GM12878 (cell line): Measurements from ENCODE around the gene SMIM9. TPM values are rescaled to one million over a fixed set of nuclear protein-coding genes. Genes with fewer than 3 reads are reported as not detected.

ENCODE experiments used
- ATAC-seq: fragments of 200-7000 bp; cut with Tn5 transposase; 3 replicates; pipeline ENCODE4 v1.9.1; 2020; ENCODE audit warnings: mild to moderate bottlenecking, moderate library complexity
- BruUV-seq: library from RNA; stranded (reverse); fragments of 400-500 nt; replicated peaks from 2 replicates; lab custom pipeline; 2021; lab: Mats Ljungman, UMichigan
- CTCF ChIA-PET: fragments of 300-600 bp; sonication (Branson Sonifier 250); formaldehyde crosslinking; extraction: SDS; loops from one replicate; lab custom pipeline; 2021; ENCODE audit warnings: inconsistent platforms; lab: Yijun Ruan, JAX
- POLR2A ChIA-PET: fragments of 350-600 bp; formaldehyde crosslinking; extraction: SDS; loops from one replicate; lab custom pipeline; 2021; ENCODE audit warnings: inconsistent platforms; lab: Charles Lee
- RAD21 ChIA-PET: fragments of 300-600 bp; sonication (Branson Sonifier 250); formaldehyde crosslinking; loops from one replicate; lab custom pipeline; 2023; ENCODE audit warnings: antibody characterized with exemption; ENCODE audit not compliant: unreplicated experiment; lab: Charles Lee
- SMC1A ChIA-PET: fragments of 300-600 bp; sonication (Branson Sonifier 250); formaldehyde crosslinking; loops from one replicate; lab custom pipeline; 2023; ENCODE audit not compliant: unreplicated experiment, uncharacterized antibody; lab: Charles Lee
- DNase-seq: peaks from one replicate; pipeline ENCODE4 v3.0.0-alpha.2; 2011; ENCODE audit warnings: low read depth, low spot score
- FAIRE-seq: peaks from 3 replicates; lab custom pipeline; 2011; peaks lifted over from hg19 to GRCh38; lab: Jason Lieb, UNC
- H2AFZ ChIP-seq: 2 replicates; pipeline ENCODE4 v1.6.0; 2011; ENCODE audit warnings: low read depth, low read length, control low read depth; ENCODE audit not compliant: control insufficient read depth
- H3K27ac ChIP-seq: 2 replicates; pipeline ENCODE4 v1.5.1; 2011; ENCODE audit warnings: control low read depth; ENCODE audit not compliant: control insufficient read depth, insufficient read depth
- H3K27me3 ChIP-seq, 2 experiments: replicated peaks in 1 of 2; 2 replicates each; pipeline versions ENCODE4 v1.6.0 to v1.6.1; 2011; ENCODE audit warnings: low read length in 1 of 2; ENCODE audit not compliant: control insufficient read depth in 2 of 2, insufficient read depth in 2 of 2
- H3K36me3 ChIP-seq, 2 experiments: 2 replicates each; pipeline ENCODE4 v1.5.1; 2011; ENCODE audit warnings: low read length in 1 of 2; ENCODE audit not compliant: control insufficient read depth in 2 of 2, insufficient read depth in 2 of 2
- H3K4me1 ChIP-seq: 2 replicates; pipeline ENCODE4 v1.6.1; 2011; ENCODE audit warnings: mild to moderate bottlenecking, low read length, moderate library complexity, mixed read lengths; ENCODE audit not compliant: control insufficient read depth, insufficient read depth
- H3K4me2 ChIP-seq: 2 replicates; pipeline ENCODE4 v1.6.0; 2011; ENCODE audit warnings: control low read depth; ENCODE audit not compliant: control insufficient read depth, insufficient read depth
- H3K4me3 ChIP-seq: fragments of 200-600 bp; sonication (generic); 2 replicates; pipeline ENCODE4 v1.5.1; 2016
- H3K79me2 ChIP-seq: 2 replicates; pipeline ENCODE4 v1.6.0; 2011; ENCODE audit warnings: low read length; ENCODE audit not compliant: control insufficient read depth, insufficient read depth
- H3K9ac ChIP-seq: 2 replicates; pipeline ENCODE4 v1.8.0; 2011; ENCODE audit warnings: low read length, control low read depth, mixed read lengths; ENCODE audit not compliant: control insufficient read depth, insufficient read depth
- H3K9me3 ChIP-seq: replicated peaks from 3 replicates; pipeline ENCODE4 v1.5.1; 2011; ENCODE audit warnings: mild to moderate bottlenecking, low read length; ENCODE audit not compliant: control insufficient read depth, insufficient read depth
- H4K20me1 ChIP-seq: 2 replicates; pipeline ENCODE4 v1.6.0; 2011; ENCODE audit not compliant: control insufficient read depth, insufficient read depth
- CBFB ChIP-seq: IDR thresholded peaks from 2 replicates; pipeline ENCODE4 v1.6.1; 2016; ENCODE audit warnings: antibody characterized with exemption, low read depth
- MEF2B ChIP-seq: fragments of 450-650 bp; IDR thresholded peaks from 2 replicates; pipeline ENCODE4 v1.6.1; 2018; ENCODE audit warnings: mild to moderate bottlenecking, moderate library complexity; ENCODE audit not compliant: partially characterized antibody, poor library complexity, severe bottlenecking
- MTA3 ChIP-seq: IDR thresholded peaks from 2 replicates; pipeline ENCODE4 v1.6.1; 2012; ENCODE audit warnings: low read length, inconsistent platforms, borderline replicate concordance
- POU2F2 ChIP-seq: IDR thresholded peaks from 3 replicates; pipeline ENCODE4 v1.6.1; 2011; ENCODE audit warnings: low read depth, mild to moderate bottlenecking, low read length, borderline replicate concordance
- SMAD1 ChIP-seq: fragments of 450-650 bp; IDR thresholded peaks from 2 replicates; pipeline ENCODE4 v1.6.1; 2018; ENCODE audit warnings: mild to moderate bottlenecking, low read depth; ENCODE audit not compliant: partially characterized antibody
- SMARCA5 ChIP-seq: fragments of 450-650 bp; IDR thresholded peaks from 2 replicates; pipeline ENCODE4 v1.6.1; 2017; ENCODE audit warnings: mild to moderate bottlenecking
- STAT1 ChIP-seq: fragments of 450-650 bp; conservative IDR thresholded peaks from 2 replicates; pipeline ENCODE4 v1.6.1; 2014; ENCODE audit warnings: antibody characterized with exemption, mild to moderate bottlenecking
- WGBS: methylation state at CpG from one replicate; pipeline ENCODE4 v1.1.6; 2016; ENCODE audit warnings: low lambda C conversion rate; ENCODE audit not compliant: insufficient replicate concordance, insufficient coverage; ENCODE audit errors: missing lambda C conversion rate; 5-methylcytosine and 5-hydroxymethylcytosine counted together
- in situ Hi-C: fragments of 300-500 bp; cut with MboI; formaldehyde crosslinking; loops from 9 replicates; pipeline ENCODE4 v1.14.3; 2018; ENCODE audit warnings: mixed read lengths
- intact Hi-C: fragments of 100-400 bp; cut with micrococcal nuclease; formaldehyde crosslinking; loops from one replicate; pipeline ENCODE4 v1.14.2; 2022; ENCODE audit not compliant: unreplicated experiment
- polyA plus RNA-seq, 11 experiments: library from polyadenylated mRNA; depleted of rRNA in 4 of 11; unstranded in 6 of 11; stranded (reverse) in 5 of 11; fragments of >200 nt; fragmentation: Nextera tagmentation in 4 of 11; fragmentation: Illumina TruSeq in 1 of 11; extraction: Ambion mirVana in 4 of 11; extraction: Trizol in 1 of 11; gene quantifications; 1 replicate in 1 of 11; 2 replicates in 10 of 11; pipeline versions ENCODE4 v1.2.1 to v1.2.3, GENCODE V29; 2011 to 2016; ENCODE audit warnings: inconsistent platforms in 2 of 11, missing spikeins in 2 of 11, low read depth in 1 of 11
- total RNA-seq, 4 experiments: library from RNA; depleted of rRNA in 3 of 4; stranded (reverse); fragments of >200 nt in 3 of 4; fragmentation: Illumina TruSeq in 1 of 4; extraction: Trizol in 1 of 4; gene quantifications; 2 replicates each; pipeline versions ENCODE4 v1.2.1 to v1.2.3, GENCODE V29; 2013 to 2021
- TF ChIP-seq, protein P1 (sequence below): fragments of 450-650 bp; formaldehyde crosslinking; IDR thresholded peaks from 2 replicates; pipeline ENCODE4 v1.5.0; 2022; ENCODE audit warnings: mild to moderate bottlenecking, missing genetic modification characterization
- TF ChIP-seq, protein P2 (sequence below): fragments of 450-650 bp; IDR thresholded peaks from 2 replicates; pipeline ENCODE4 v1.6.1; 2016; ENCODE audit warnings: mild to moderate bottlenecking
- TF ChIP-seq, protein P3 (sequence below): fragments of 450-650 bp; formaldehyde crosslinking; IDR thresholded peaks from 2 replicates; pipeline ENCODE4 v1.4.0; 2020; ENCODE audit warnings: mild to moderate bottlenecking, moderate library complexity

SMIM9 gene
- total and polyA plus RNA-seq, 10 of the 15 experiments (the other 5 are each of a cell fraction or from before 2014, with no cell fraction given) = not detected

DNA sequence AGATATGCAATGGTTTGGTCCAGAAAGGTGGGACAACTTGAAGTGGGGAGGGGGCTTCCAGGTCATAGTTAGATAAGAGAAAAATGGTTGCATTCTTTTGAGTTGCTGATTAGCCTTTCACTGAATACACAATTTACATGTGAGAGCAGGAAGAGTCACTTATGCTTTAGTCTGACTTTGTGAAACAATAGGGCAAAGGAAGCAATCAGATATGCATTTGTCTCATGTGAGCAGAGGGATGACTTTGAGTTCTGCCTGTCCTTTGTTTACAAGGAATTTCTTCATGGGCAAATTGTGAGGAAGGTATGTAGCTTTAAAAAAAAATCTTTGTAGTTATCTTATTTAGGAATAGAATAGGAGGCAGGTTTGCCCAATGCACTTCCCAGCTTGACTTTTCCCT lies 12.9 kb downstream of the SMIM9 start (continued):
- TF ChIP-seq, protein P1, sequence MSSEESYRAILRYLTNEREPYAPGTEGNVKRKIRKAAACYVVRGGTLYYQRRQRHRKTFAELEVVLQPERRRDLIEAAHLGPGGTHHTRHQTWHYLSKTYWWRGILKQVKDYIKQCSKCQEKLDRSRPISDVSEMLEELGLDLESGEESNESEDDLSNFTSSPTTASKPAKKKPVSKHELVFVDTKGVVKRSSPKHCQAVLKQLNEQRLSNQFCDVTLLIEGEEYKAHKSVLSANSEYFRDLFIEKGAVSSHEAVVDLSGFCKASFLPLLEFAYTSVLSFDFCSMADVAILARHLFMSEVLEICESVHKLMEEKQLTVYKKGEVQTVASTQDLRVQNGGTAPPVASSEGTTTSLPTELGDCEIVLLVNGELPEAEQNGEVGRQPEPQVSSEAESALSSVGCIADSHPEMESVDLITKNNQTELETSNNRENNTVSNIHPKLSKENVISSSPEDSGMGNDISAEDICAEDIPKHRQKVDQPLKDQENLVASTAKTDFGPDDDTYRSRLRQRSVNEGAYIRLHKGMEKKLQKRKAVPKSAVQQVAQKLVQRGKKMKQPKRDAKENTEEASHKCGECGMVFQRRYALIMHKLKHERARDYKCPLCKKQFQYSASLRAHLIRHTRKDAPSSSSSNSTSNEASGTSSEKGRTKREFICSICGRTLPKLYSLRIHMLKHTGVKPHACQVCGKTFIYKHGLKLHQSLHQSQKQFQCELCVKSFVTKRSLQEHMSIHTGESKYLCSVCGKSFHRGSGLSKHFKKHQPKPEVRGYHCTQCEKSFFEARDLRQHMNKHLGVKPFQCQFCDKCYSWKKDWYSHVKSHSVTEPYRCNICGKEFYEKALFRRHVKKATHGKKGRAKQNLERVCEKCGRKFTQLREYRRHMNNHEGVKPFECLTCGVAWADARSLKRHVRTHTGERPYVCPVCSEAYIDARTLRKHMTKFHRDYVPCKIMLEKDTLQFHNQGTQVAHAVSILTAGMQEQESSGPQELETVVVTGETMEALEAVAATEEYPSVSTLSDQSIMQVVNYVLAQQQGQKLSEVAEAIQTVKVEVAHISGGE (CRISPR knock-in tag) = no peak
- TF ChIP-seq STAT1 (no peak), MTA3 (no peak), CBFB (no peak), MEF2B (no peak), SMAD1 (no peak), SMARCA5 (no peak)

DNA sequence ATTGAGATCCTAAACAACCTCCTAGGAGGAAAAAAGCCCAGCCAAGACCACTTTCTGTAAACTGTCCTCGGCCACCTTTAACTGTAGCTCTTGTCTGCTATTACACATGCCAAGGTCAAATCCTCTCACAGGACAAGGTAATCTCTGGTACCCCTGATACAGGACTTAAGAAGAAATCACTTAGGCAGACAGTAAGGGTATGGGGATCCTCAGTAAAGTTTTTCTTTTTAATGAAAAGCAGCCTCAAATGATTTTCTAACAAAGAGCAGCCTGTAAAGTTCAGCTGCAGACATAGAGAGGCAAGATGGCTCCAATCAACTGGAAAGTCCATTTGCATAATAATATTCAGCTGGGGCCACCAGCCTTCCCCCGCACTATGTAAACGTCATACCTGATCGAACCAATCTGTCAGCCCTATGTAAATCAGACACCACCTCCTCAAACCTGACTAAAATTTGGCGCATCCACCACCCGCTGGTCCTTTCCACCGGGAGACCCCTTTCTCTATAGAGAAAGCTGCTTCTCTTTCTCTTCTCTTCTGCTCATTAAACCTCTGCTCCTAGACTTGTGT lies 14.6 kb downstream of the SMIM9 start:
- DNase-seq = no peak
- no peaks in the 10 kb centered on the region for H3K9me3 ChIP-seq
- no peaks in the 10 kb centered on the region for H4K20me1 ChIP-seq
- no peak overlapping the region; the same call in 1 of the 2 replicates for H2AFZ ChIP-seq
- ChIA-PET RAD21 (interaction anchor here (1.1 to 2.1 kb wide), 3 partner anchors 10 to 71 kb away, joined by 3 to 8 read pairs (median 4); partner anchors contain the start of gene MPP1), CTCF (interaction anchor here (1.8 kb wide), 1 partner anchor 8 kb away, joined by 5 read pairs; no protein-coding TSS in a partner anchor), POLR2A (interaction anchor here (0.9 to 2.6 kb wide), 5 partner anchors 8 to 55 kb away, joined by 3 to 14 read pairs (median 3); partner anchors contain the start of gene MPP1), SMC1A (interaction anchor here (1.0 to 3.2 kb wide), 3 partner anchors 9 to 15 kb away, joined by 3 to 22 read pairs (median 19); partner anchors contain the start of gene MPP1)
- in situ Hi-C loops = no loop called here
- peak overlapping the region; percentile 20; the same call in 1 of the 2 replicates for H3K27ac ChIP-seq
- no TSS peak for BruUV-seq
- H3K27me3 ChIP-seq = no peaks in the 10 kb centered on the region
- no peak overlapping the region for H3K9ac ChIP-seq
- TF ChIP-seq, protein P2, sequence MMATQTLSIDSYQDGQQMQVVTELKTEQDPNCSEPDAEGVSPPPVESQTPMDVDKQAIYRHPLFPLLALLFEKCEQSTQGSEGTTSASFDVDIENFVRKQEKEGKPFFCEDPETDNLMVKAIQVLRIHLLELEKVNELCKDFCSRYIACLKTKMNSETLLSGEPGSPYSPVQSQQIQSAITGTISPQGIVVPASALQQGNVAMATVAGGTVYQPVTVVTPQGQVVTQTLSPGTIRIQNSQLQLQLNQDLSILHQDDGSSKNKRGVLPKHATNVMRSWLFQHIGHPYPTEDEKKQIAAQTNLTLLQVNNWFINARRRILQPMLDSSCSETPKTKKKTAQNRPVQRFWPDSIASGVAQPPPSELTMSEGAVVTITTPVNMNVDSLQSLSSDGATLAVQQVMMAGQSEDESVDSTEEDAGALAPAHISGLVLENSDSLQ = peak; percentile 39; the same call in 1 of the 2 replicates
- TF ChIP-seq, protein P3, sequence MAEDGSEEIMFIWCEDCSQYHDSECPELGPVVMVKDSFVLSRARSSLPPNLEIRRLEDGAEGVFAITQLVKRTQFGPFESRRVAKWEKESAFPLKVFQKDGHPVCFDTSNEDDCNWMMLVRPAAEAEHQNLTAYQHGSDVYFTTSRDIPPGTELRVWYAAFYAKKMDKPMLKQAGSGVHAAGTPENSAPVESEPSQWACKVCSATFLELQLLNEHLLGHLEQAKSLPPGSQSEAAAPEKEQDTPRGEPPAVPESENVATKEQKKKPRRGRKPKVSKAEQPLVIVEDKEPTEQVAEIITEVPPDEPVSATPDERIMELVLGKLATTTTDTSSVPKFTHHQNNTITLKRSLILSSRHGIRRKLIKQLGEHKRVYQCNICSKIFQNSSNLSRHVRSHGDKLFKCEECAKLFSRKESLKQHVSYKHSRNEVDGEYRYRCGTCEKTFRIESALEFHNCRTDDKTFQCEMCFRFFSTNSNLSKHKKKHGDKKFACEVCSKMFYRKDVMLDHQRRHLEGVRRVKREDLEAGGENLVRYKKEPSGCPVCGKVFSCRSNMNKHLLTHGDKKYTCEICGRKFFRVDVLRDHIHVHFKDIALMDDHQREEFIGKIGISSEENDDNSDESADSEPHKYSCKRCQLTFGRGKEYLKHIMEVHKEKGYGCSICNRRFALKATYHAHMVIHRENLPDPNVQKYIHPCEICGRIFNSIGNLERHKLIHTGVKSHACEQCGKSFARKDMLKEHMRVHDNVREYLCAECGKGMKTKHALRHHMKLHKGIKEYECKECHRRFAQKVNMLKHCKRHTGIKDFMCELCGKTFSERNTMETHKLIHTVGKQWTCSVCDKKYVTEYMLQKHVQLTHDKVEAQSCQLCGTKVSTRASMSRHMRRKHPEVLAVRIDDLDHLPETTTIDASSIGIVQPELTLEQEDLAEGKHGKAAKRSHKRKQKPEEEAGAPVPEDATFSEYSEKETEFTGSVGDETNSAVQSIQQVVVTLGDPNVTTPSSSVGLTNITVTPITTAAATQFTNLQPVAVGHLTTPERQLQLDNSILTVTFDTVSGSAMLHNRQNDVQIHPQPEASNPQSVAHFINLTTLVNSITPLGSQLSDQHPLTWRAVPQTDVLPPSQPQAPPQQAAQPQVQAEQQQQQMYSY (CRISPR knock-in tag) = no peak
- peak; percentile 72; the same call in 1 of the 3 replicates for TF ChIP-seq POU2F2
- ATAC-seq = peak; percentile 94
- peak overlapping the region; percentile 45 for H3K4me2 ChIP-seq
- no peaks in the 10 kb centered on the region for H3K79me2 ChIP-seq
- intact Hi-C loops = no loop called here
- H3K36me3 ChIP-seq = no peaks in the 10 kb centered on the region
- 2% methylated on average over 7 of the region's 7 CpGs for WGBS
- FAIRE-seq = no peak
- no peaks in the 10 kb centered on the region; the same call in 1 of the 2 replicates for H3K4me1 ChIP-seq
- H3K4me3 ChIP-seq = no peak overlapping the region
